B cell (primary cell): Measurements from ENCODE around the gene ZNF516. TPM values are rescaled to one million over a fixed set of nuclear protein-coding genes. Genes with fewer than 3 reads are reported as not detected.

Experiments
- ATAC-seq: fragments of 200-7000 bp; cut with Tn5 transposase; one replicate; pipeline ENCODE4 v1.10.0; 2021; ENCODE audit warnings: low read depth, mild to moderate bottlenecking, moderate number of reproducible peaks, moderate library complexity
- CTCF ChIA-PET: fragments of 350-600 bp; sonication (Branson Sonifier 250); formaldehyde crosslinking; loops from one replicate; lab custom pipeline; 2021; ENCODE audit warnings: antibody characterized with exemption, inconsistent platforms; lab: Charles Lee
- POLR2A ChIA-PET: fragments of 350-600 bp; sonication (Branson Sonifier 250); formaldehyde crosslinking; loops from one replicate; lab custom pipeline; 2021; ENCODE audit warnings: antibody characterized with exemption; lab: Charles Lee
- DNase-seq: peaks from one replicate; pipeline ENCODE4 v3.0.0; 2013
- H2AFZ ChIP-seq: 2 replicates; pipeline ENCODE4 v1.6.1; 2012; ENCODE audit warnings: mild to moderate bottlenecking, low read depth, low read length; ENCODE audit not compliant: insufficient read depth, poor library complexity, severe bottlenecking
- H3K27ac ChIP-seq, 2 donors: 1 replicate in 1 of 2; 2 replicates in 1 of 2; pipeline ENCODE4 v1.5.1; 2012 to 2013; ENCODE audit warnings: low read length in 2 of 2, mild to moderate bottlenecking in 2 of 2, moderate library complexity in 1 of 2
- H3K27me3 ChIP-seq, 4 experiments: fragments of 200-600 bp in 1 of 4; sonication (generic) in 1 of 4; replicated peaks in 1 of 4; 1 replicate in 2 of 4; 2 replicates in 2 of 4; pipeline versions ENCODE4 v1.6.1 to v1.7.0; 2013 to 2016; ENCODE audit warnings: low read length in 3 of 4, mild to moderate bottlenecking in 2 of 4, mixed read lengths in 1 of 4, moderate library complexity in 1 of 4; ENCODE audit not compliant: insufficient read depth in 4 of 4, control insufficient read depth in 3 of 4; ENCODE audit errors: control extremely low read depth in 1 of 4
- H3K36me3 ChIP-seq, 2 experiments: replicated peaks in 1 of 2; 1 replicate in 1 of 2; 2 replicates in 1 of 2; pipeline versions ENCODE4 v1.6.1 to v1.7.1; 2013; ENCODE audit warnings: low read length in 1 of 2; ENCODE audit not compliant: insufficient read depth in 2 of 2, control insufficient read depth in 1 of 2; ENCODE audit errors: control extremely low read depth in 1 of 2, extremely low read depth in 1 of 2
- H3K4me1 ChIP-seq, 2 donors: fragments of 200-600 bp in 1 of 2; sonication (generic) in 1 of 2; 1 replicate in 1 of 2; 2 replicates in 1 of 2; pipeline versions ENCODE4 v1.5.1 to v1.6.1; 2013 to 2017; ENCODE audit warnings: low read length in 2 of 2; ENCODE audit not compliant: control insufficient read depth in 2 of 2, insufficient read depth in 2 of 2
- H3K4me2 ChIP-seq: replicated peaks from 2 replicates; pipeline ENCODE3; 2012; ENCODE audit warnings: mild to moderate bottlenecking, low read depth, low read length; ENCODE audit not compliant: poor library complexity, severe bottlenecking
- H3K4me3 ChIP-seq, 5 experiments: fragments of 200-600 bp in 1 of 5; sonication (generic) in 1 of 5; 1 replicate in 3 of 5; 2 replicates in 2 of 5; pipeline versions ENCODE4 v1.5.1 to v1.7.0; 2011 to 2016; ENCODE audit warnings: low read length in 4 of 5, mild to moderate bottlenecking in 4 of 5, low read depth in 2 of 5, control low read depth in 1 of 5, moderate library complexity in 1 of 5; ENCODE audit not compliant: insufficient read depth in 1 of 5; ENCODE audit errors: control extremely low read depth in 1 of 5, extremely low read depth in 1 of 5
- H3K79me2 ChIP-seq: fragments of 200-600 bp; sonication (generic); one replicate; pipeline ENCODE4 v1.6.0; 2016; ENCODE audit warnings: low read length; ENCODE audit not compliant: control insufficient read depth, insufficient read depth
- H3K9ac ChIP-seq: fragments of 200-600 bp; sonication (generic); 2 replicates; pipeline ENCODE4 v1.6.1; 2017; ENCODE audit warnings: mild to moderate bottlenecking, low read length, moderate library complexity
- H3K9me3 ChIP-seq, 3 donors: one replicate each; pipeline versions ENCODE4 v1.6.1 to v1.7.1; 2013; ENCODE audit warnings: low read length in 2 of 3; ENCODE audit not compliant: control insufficient read depth in 2 of 3, insufficient read depth in 1 of 3; ENCODE audit errors: control extremely low read depth in 1 of 3
- H4K20me1 ChIP-seq: 2 replicates; pipeline ENCODE4 v1.6.0; 2012; ENCODE audit warnings: mild to moderate bottlenecking, low read length; ENCODE audit not compliant: insufficient read depth, control insufficient read depth, poor library complexity, severe bottlenecking
- H3K27ac Mint-ChIP-seq: one replicate; pipeline ENCODE4 v1.8.0; 2021; ENCODE audit warnings: mixed read lengths
- H3K27me3 Mint-ChIP-seq: one replicate; pipeline ENCODE4 v1.8.0; 2021; ENCODE audit warnings: mixed read lengths
- H3K4me1 Mint-ChIP-seq: one replicate; pipeline ENCODE4 v1.8.0; 2021; ENCODE audit warnings: mixed read lengths
- H3K4me3 Mint-ChIP-seq: one replicate; pipeline ENCODE4 v1.8.0; 2021; ENCODE audit warnings: mixed read lengths
- H3K9me3 Mint-ChIP-seq: one replicate; pipeline ENCODE4 v1.8.0; 2022; ENCODE audit warnings: mixed read lengths; ENCODE audit not compliant: insufficient read depth
- EZH2 ChIP-seq: IDR thresholded peaks from 2 replicates; pipeline ENCODE4 v1.6.1; 2012; ENCODE audit warnings: borderline replicate concordance, low read depth, mild to moderate bottlenecking, moderate library complexity, low read length; ENCODE audit not compliant: insufficient read depth, poor library complexity, severe bottlenecking
- whole genome bisulfite sequencing: methylation state at CpG from one replicate; pipeline ENCODE4 v1.1.5; 2013; ENCODE audit warnings: missing lambda C conversion rate; ENCODE audit not compliant: insufficient coverage; 5-methylcytosine and 5-hydroxymethylcytosine counted together
- intact Hi-C: fragments of 100-400 bp; cut with micrococcal nuclease; formaldehyde crosslinking; loops from one replicate; pipeline ENCODE4 v1.10.0; 2022
- polyA plus RNA-seq: library from polyadenylated mRNA; depleted of rRNA; stranded (reverse); fragments of >200 nt; gene quantifications from 2 replicates; pipeline ENCODE4 v1.2.3, GENCODE V29; 2012
- total RNA-seq, 2 donors: library from RNA; stranded (reverse); fragments of 120-200 nt in 1 of 2; gene quantifications; 1 replicate in 1 of 2; 2 replicates in 1 of 2; pipeline versions ENCODE4 v1.2.3 to v1.2.4, GENCODE V29; 2013 to 2022
- TF ChIP-seq, protein P1 (sequence below): fragments of 200-600 bp; IDR thresholded peaks from one replicate; pipeline ENCODE4 v1.8.0; 2022; ENCODE audit warnings: antibody characterized with exemption, mild to moderate bottlenecking

ZNF516 gene
- total and polyA plus RNA-seq, 2 donors (not counting 1 experiment from before 2014, with no cell fraction given): 6.7 to 27.1 TPM

DNA sequence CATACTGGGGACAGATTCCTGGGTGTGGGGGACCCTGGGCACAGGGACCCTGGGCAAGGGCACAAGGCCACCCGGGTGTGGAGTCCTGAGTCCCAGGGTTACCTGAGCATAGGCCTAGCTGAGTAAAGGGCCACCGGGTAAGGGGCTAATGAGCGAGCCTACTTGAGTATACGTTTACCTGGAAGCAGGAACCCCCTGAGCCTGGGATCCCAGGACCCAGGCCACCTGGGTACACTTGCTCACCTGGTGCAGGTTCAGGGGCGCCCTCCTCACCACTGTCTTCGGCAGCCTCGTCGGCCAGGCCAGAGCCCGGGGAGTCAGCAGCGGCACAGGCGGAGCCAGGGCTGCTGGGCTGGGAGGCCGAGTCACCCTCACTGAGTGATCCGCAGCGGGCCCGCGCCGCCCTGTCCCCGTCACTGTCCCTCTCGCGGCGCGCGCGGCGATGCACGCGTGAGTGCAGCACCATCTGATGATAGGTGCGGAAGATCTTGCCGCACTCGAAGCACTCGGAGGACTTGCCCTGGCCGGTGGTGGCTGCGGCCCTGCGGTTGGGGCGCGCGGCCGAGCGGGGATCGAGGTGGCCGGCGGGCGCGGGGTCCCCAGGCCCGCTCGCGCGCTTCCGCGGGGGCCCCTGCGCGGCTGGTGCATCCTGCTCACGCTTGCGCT, 53.9 kb downstream of the ZNF516 start:
- H4K20me1 ChIP-seq: peaks cover 37% of the 10 kb centered on the region
- no peak for DNase-seq

DNA sequence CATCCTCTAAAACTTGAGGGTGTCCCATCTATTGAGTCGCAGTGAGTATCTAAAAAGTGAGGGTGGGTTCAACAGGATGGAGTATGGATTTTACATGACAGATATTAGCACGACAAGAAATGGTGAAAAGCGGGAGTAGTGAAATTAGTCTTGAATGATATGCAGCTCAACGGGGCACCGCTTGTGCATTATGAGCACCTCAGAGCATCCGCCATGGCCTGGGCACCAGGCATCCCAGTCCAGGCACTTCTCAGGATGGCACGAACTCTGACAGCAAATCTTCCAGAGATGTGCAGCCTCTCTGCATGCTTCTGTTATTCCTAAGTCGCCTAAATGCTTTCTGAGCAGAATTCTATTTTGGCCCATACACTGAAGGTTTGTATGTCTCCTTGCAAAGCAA, 57.1 kb downstream of the ZNF516 start:
- no peaks in the 10 kb centered on the region for H3K4me1 Mint-ChIP-seq
- intact Hi-C loops: no loop called here
- TF ChIP-seq, protein P1, sequence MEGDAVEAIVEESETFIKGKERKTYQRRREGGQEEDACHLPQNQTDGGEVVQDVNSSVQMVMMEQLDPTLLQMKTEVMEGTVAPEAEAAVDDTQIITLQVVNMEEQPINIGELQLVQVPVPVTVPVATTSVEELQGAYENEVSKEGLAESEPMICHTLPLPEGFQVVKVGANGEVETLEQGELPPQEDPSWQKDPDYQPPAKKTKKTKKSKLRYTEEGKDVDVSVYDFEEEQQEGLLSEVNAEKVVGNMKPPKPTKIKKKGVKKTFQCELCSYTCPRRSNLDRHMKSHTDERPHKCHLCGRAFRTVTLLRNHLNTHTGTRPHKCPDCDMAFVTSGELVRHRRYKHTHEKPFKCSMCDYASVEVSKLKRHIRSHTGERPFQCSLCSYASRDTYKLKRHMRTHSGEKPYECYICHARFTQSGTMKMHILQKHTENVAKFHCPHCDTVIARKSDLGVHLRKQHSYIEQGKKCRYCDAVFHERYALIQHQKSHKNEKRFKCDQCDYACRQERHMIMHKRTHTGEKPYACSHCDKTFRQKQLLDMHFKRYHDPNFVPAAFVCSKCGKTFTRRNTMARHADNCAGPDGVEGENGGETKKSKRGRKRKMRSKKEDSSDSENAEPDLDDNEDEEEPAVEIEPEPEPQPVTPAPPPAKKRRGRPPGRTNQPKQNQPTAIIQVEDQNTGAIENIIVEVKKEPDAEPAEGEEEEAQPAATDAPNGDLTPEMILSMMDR: no peak
- no peak for TF ChIP-seq EZH2
- no peaks in the 10 kb centered on the region for H3K27me3 ChIP-seq
- H3K27ac Mint-ChIP-seq: no peak overlapping the region
- H3K79me2 ChIP-seq: peaks cover 52% of the 10 kb centered on the region
- no peaks in the 10 kb centered on the region for H3K4me1 ChIP-seq
- no peak overlapping the region for H3K4me3 Mint-ChIP-seq
- H2AFZ ChIP-seq: no peak overlapping the region
- no peaks in the 10 kb centered on the region for H3K9me3 Mint-ChIP-seq
- H4K20me1 ChIP-seq: peaks cover 33% of the 10 kb centered on the region
- peaks cover 0 to 36% of the 10 kb centered on the region in 2 experiments for H3K36me3 ChIP-seq
- no peak for ATAC-seq
- DNase-seq: no peak
- H3K4me2 ChIP-seq: no peak overlapping the region
- POLR2A ChIA-PET: no interaction called here
- H3K27ac ChIP-seq: no peak overlapping the region
- H3K4me3 ChIP-seq: no peak overlapping the region
- no peaks in the 10 kb centered on the region for H3K27me3 Mint-ChIP-seq
- WGBS: 90% methylated on average over 7 of the region's 8 CpGs
- no peak overlapping the region for H3K9ac ChIP-seq
- H3K9me3 ChIP-seq: peaks cover 0 to 4% (median 0%) of the 10 kb centered on the region in 3 donors
- CTCF ChIA-PET: no interaction called here

More for the DNA sequence above, 53.9 kb downstream of the ZNF516 start:
- peaks cover 0 to 4% (median 0%) of the 10 kb centered on the region in 3 donors for H3K9me3 ChIP-seq
- Mint-ChIP-seq H3K4me3 (no peak overlapping the region), H3K27ac (no peak overlapping the region), H3K4me1 (no peaks in the 10 kb centered on the region), H3K9me3 (no peaks in the 10 kb centered on the region), H3K27me3 (no peaks in the 10 kb centered on the region)
- ATAC-seq: no peak
- TF ChIP-seq, protein P1: no peak
- TF ChIP-seq EZH2: no peak
- WGBS: 98% methylated on average over 54 of the region's 54 CpGs
- H3K36me3 ChIP-seq: peaks cover 0 to 26% of the 10 kb centered on the region in 2 experiments
- no peaks in the 10 kb centered on the region for H3K4me1 ChIP-seq
- H3K9ac ChIP-seq: no peak overlapping the region
- H3K27ac ChIP-seq: no peak overlapping the region
- no peaks in the 10 kb centered on the region for H3K27me3 ChIP-seq
- intact Hi-C loops: no loop called here
- no peak overlapping the region for H2AFZ ChIP-seq
- peaks cover 50% of the 10 kb centered on the region for H3K79me2 ChIP-seq
- POLR2A ChIA-PET: no interaction called here
- CTCF ChIA-PET: no interaction called here
- no peak overlapping the region for H3K4me2 ChIP-seq
- H3K4me3 ChIP-seq: no peak overlapping the region
